HG02571 (cell line): ENCODE data around the gene TMEM31.

Source experiments
- ATAC-seq: cut with Tn5 transposase; IDR thresholded peaks from one replicate; pipeline ENCODE4 v1.9.1; 2021; ENCODE audit warnings: mild to moderate bottlenecking, moderate library complexity; ENCODE audit not compliant: unreplicated experiment

TMEM31 gene, protein sequence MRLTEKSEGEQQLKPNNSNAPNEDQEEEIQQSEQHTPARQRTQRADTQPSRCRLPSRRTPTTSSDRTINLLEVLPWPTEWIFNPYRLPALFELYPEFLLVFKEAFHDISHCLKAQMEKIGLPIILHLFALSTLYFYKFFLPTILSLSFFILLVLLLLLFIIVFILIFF

GRCh38 chrX:103710609-103711008 is at the start of gene TMEM31:
TSS of gene TMEM31 (plus strand) at chrX:103710909. CDS start at chrX:103712259, 1,350 bp downstream.
- no peak for ATAC-seq

DNA sequence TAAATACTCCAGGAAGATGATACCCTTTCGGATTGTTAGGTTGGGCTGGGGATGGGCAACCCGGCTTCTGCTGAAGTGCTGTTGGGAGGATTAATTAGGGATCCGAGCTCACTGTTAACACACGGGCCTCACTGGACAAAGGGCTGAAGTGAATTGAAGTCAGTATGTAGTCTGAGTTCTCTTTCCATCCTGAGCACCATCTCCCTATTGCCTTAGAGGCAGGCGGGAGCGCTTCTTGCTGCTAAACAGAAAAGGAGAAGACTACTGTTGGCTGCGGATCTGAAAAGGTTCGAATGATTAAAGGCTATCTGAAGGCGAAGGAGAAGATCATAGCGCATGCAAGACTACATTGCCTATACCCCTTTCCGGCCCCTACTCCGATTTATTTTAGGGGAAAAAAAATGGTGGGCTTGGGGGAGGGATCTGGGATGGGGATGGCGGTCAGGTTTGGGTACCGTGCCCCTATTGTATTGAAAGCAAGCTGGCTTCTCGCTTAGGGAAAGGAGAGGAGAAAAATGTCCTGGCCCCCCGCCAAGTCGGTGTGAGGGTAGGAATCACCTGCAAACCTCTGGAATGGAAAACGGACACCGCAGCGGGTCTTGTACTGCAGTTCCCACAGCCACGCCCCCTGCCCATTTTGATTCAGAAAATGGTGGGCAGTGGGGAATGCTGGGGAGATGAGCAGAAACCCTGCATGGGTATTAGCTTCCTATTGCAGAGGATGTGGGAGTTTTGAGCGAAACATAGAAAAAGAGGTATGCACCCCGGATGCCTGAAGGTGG is 46.5 kb upstream of the TMEM31 start:
- ATAC-seq, result no peak

DNA sequence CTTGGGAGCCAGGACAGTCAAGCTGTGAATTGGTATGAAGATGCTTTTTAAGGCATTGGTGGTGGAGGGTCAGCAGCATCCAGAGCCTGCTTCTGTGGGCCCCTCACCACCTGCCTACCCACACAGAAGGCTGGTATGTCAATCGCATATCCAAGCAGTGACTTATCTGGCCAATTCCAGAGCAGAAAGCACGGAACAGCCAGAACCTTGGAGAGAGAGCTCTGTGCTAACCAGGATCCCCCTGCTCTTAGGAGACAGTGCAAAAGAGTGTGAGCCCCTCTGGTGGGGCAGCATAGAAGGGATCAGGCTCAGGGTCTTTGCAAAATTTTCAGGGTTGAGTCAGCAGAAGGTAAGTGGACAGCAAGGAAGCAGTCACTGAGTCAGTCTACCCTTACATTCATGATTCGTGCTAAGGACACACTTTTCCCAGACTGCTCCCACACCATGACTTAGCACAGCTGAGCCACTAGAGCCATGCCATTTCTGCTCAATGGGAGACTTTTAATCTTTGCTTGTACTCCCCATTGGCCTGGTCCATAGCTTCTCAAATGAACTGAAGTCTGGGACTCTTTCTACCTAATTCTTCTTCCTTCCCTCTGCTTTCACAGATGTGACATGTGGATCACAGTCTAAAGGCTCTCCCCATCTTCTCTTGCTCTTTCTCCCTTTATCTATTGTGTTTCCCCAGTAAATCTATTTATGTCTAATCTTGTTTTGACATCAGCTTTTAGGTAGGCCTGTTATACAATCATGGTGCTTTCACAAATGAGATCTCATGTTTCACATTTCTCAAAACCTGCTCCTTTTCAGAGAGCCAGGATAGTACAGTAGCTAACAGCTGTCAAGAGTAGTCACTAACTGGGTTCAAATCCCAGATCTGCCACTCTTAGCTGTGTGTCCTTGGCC is 44.3 kb upstream of the TMEM31 start:
- no peak for ATAC-seq

DNA sequence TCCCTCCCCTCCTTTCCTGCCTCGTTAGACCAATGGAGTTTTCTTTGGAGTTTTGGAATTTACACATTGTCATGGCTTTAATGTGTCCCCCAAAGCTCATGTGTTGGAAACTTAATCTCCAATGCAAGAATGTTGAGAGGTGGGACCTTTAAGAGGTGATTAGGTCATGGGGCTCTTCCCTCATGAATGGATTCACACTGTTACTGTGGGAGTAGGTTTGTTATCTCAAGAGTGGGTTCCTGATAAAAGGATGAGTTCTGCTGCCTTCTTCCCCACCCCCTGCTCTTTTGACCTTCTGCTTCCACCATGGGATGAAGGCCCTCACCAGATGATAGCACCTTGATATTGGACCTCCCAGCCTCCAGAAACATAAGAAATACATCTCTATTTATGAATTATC is 41.0 kb upstream of the TMEM31 start:
- ATAC-seq, result no peak

DNA sequence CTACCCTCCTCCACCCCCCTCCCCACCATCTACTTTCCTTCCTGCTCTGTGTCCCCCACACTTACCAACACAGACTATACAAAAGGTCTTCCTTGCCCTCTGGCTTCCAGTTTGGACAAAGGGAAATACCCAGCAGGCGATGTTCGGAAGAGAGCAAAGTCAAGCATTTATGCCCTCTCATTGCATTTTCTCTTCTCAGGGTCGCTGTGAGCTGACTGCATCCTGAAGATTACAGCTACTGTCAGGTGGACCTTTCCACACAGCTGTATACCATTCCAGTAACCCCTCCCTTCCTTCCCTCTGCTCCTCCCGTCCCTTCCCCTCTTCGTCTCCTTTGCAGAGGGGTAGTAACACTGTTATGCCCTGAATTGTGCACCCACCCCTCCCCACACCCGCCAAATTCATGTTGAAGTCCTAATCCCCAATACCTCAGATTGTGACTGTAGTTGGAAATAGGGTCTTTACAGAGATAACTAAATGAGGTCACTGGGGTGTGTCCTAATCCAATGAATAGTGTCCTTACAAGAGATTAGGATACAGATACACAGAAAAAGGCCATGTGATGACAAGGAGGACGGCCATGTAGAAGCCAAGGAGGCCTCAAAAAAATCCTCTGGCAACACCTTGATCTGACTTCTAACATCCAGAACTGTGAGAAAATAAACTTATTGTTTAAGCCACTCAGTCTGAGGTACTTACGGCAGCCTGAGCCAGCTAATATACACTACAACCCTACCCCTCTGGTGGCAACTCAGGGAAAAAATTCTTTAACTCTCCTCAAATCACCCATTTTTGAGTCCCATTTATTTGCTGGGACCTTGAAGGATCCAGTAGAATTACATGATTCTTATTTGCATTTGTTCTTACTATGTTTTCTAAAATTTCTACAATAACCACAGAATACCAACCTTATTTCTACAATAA is 35.9 kb upstream of the TMEM31 start:
- ATAC-seq, result no peak

- ATAC-seq, result no peak
Observed at GRCh38 chrX:103678199-103678993, 32.3 kb upstream of the TMEM31 start.

DNA sequence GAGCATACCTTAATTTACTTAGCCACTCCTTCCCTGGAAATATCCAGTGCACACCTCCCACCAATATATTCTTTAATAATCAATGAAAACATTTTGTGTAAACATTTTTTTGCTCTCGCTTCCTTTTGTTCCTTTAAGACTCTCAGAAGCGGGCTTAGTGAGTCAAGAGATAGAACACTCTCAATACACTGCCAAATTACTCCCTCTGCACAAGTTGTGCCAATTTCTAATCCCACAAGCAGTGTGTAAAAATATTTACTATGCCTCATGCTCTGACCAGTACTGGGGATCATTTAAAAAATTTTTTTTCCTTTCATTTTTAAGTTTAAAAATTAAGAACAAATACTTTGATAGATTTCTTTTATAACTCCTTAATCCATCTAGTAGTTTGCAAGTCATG is 29.3 kb upstream of the TMEM31 start:
- ATAC-seq, result no peak

- ATAC-seq, result no peak
Observed at GRCh38 chrX:103685396-103685795, 25.3 kb upstream of the TMEM31 start.

DNA sequence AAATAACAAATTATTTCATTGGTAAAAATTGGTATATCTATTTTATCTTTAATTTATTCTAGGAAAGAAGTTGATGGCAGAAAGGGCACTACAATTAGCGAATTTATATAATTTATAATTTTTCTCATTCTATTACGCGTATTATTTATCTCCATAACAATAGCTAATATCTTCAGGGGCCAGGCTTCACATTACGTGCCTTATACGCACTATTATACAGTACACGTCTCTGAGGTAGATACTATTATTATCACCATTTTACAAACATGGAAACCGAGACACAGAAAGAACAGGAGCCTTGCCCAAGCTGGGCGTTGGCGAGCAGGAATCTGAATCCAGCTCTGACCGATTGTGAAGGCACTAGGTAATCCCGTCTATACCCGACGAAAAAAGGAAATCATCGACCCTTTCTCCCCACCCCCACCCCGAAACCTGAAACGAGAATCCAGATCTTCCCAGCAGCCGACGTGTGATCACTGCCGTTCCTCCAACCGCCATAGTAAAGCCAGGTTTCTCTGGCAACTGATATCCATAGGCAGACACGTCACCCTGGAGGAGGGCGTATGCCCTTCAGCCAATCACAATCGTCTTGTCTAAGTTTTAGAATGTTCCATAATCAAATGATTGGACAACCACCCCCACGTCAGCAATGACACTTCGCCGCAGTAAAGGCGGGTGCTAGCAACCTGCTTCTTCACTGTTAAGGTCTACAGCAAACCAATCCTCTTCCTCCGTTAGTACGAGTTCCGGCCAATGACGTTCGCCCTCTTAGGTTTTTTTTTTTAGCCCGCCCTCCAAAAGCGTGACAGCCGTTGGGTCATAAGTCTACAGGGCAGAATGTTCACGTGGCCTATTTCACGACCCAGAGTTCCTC is 24.3 kb upstream of the TMEM31 start, which contains the start of gene MORF4L2:
Gene MORF4L2, minus strand, starts transcription at position 501 of the 874 bp plus-strand sequence. CDS start 9,672 bp downstream, outside the sequence.
- peak; percentile 87 for ATAC-seq

DNA sequence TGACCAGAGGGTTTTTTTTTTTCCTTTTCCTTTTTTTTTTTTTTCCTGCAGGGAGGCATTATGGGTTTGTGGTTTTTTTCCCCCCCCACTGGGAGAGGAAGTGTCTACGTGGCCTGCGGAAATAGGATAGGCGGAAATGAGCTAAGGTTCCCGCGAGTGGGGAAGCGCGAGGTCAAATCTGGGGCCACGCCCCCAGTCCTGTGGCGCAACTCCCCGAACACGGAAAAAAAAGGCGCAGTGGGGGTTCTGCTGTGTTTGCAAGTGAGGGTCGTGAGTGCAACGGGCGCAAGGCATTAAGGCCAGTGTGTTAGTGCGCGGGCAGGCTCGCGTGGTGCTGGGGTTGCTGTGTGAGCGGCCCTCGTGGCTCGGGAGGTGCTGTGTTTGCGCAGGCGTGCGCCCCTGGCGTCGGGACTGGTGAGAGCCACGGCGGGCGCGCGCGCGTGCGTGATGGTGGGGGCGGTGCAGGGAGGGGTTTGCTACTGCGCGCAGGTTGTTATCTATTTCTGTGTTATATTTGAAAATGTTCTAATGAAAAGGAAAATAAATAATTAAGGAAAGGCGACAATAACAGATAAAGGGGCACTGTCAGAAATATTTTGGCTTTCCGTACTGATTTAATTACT is 23.5 kb upstream of the TMEM31 start:
- ATAC-seq, result peak; percentile 55

DNA sequence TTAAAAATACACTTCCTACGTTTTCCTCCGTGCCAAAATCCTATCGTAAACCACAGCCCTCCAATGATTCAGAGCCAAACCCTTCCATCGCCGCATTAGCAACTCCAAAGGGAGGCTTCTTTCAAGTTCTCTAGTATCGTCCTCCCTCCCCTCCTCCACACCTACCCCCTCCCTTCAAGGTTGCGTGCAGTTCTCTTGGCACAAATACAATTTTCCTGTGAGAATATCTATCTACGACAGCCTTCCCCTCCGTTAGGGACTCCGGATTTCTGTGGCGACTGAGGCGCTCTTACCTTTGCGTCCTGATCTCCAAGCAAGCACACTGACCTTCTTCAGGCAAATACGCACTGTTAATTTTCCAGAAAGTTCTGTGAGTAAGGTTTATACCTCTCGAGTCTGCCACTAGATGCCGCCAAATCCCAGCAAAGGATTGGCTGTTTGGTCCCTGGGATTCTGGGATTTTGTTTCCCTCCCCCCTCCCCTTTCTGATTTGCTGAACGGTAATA is 23.0 kb upstream of the TMEM31 start:
- ATAC-seq, result no peak

DNA sequence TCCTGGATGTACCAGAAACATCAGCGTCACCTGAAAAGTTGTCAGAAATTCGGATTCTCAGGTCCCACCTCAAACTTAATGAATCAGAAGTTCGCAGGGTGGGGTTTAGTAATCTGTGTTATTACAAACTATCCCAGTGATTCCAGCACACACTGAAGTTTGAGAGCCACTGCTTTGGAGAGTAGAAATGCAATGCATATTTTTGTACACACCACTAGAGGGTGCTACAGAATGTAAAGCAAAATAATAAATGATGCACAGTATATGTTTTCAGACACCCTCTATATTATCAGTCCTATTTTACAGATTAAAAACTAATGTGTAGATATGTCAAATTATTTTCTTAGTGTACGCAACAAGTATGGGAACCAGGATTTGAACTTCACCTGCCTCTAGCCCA is 21.8 kb upstream of the TMEM31 start:
- no peak for ATAC-seq

- ATAC-seq, result no peak
Observed at GRCh38 chrX:103691059-103691458, 19.6 kb upstream of the TMEM31 start.

- ATAC-seq, result no peak
Observed at GRCh38 chrX:103697687-103698086, 13.0 kb upstream of the TMEM31 start.

GRCh38 chrX:103699243-103699642 is 11.5 kb upstream of the TMEM31 start:
- no peak for ATAC-seq

DNA sequence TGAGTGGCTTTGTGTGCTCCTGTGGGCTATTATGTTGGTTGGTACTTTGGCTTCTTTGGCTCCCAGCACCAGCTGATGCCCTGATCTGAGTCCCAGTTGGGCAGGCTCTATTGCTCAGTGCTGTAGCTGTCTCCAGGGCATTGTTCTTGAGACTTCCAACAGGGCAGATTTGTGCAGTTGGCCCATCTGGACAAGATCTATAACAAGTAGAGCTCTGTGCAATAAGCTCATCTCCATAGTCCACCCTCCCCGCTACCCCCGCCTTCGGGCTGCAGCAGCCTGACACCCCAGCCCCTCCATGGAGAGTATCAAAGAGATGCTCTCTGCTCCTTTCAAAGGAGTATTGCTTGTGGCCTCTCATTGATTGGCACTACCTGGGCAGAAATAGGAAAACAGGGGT is 5.8 kb upstream of the TMEM31 start:
- no peak for ATAC-seq

DNA sequence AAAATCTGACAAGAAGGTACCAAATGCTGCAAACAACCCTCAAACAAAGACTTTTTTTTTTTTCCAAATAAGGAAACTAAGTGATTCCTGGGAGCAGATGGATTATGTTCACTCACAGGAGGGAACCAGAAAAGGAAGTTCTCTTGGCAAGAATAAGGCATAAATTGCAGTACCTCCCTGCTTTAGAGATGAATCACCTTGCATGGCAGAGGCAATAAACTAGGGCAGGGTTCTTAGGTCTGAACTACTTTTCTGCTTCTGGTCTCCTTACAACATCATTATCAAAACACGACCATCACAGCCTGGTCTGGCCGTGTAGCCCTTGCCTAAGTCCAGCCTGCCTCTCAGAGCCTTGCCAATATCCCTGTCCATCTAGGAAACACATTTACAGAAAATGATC is 6.3 kb downstream of the TMEM31 start:
- no peak for ATAC-seq

GRCh38 chrX:103718120-103718519 is 7.4 kb downstream of the TMEM31 start:
- no peak for ATAC-seq
